CD14-positive monocyte (primary cell): ENCODE data around the gene ARMH3. TPM values are rescaled to one million over a fixed set of nuclear protein-coding genes. Genes with fewer than 3 reads are reported as not detected.

Experiments
- DNase-seq, 3 donors: peaks; one replicate each; pipeline ENCODE4 v3.0.0-alpha.2; 2011 to 2022
- H2AFZ ChIP-seq: 2 replicates; pipeline ENCODE4 v1.6.0; 2012; ENCODE audit warnings: mild to moderate bottlenecking, low read depth, low read length, inconsistent platforms; ENCODE audit not compliant: insufficient read depth, poor library complexity, severe bottlenecking
- H3K27ac ChIP-seq, 2 donors: 1 replicate in 1 of 2; 2 replicates in 1 of 2; pipeline ENCODE4 v1.5.1; 2012 to 2013; ENCODE audit warnings: low read length in 2 of 2, control low read depth in 1 of 2, inconsistent platforms in 1 of 2, low read depth in 1 of 2, mild to moderate bottlenecking in 1 of 2
- H3K27me3 ChIP-seq, 2 donors: one replicate each; pipeline versions ENCODE4 v1.6.0 to v1.6.1; 2011 to 2013; ENCODE audit warnings: low read length in 2 of 2; ENCODE audit not compliant: control insufficient read depth in 2 of 2, insufficient read depth in 2 of 2
- H3K36me3 ChIP-seq, 2 donors: replicated peaks in 1 of 2; 1 replicate in 1 of 2; 2 replicates in 1 of 2; pipeline versions ENCODE4 v1.5.1 to v1.6.1; 2012 to 2013; ENCODE audit warnings: low read length in 2 of 2, control low read depth in 1 of 2, inconsistent platforms in 1 of 2, mild to moderate bottlenecking in 1 of 2; ENCODE audit not compliant: insufficient read depth in 2 of 2, control insufficient read depth in 1 of 2
- H3K4me1 ChIP-seq, 2 donors: 1 replicate in 1 of 2; 2 replicates in 1 of 2; pipeline versions ENCODE4 v1.5.1 to v1.6.1; 2012 to 2013; ENCODE audit warnings: low read length in 2 of 2, control low read depth in 1 of 2, inconsistent platforms in 1 of 2, mild to moderate bottlenecking in 1 of 2, moderate library complexity in 1 of 2; ENCODE audit not compliant: insufficient read depth in 2 of 2, control insufficient read depth in 1 of 2
- H3K4me2 ChIP-seq: replicated peaks from 2 replicates; pipeline ENCODE3; 2012; ENCODE audit warnings: low read length, moderate library complexity, mild to moderate bottlenecking; ENCODE audit not compliant: poor library complexity, severe bottlenecking; ENCODE audit errors: extremely low read depth
- H3K4me3 ChIP-seq, 3 experiments: fragments of 200-600 bp in 1 of 3; sonication (generic) in 1 of 3; replicated peaks in 1 of 3; 1 replicate in 2 of 3; 2 replicates in 1 of 3; pipeline ENCODE4 v1.5.1; 2011 to 2013; ENCODE audit warnings: low read length in 3 of 3, mild to moderate bottlenecking in 3 of 3, control low read depth in 2 of 3, low read depth in 2 of 3, inconsistent platforms in 1 of 3, moderate library complexity in 1 of 3
- H3K79me2 ChIP-seq: 2 replicates; pipeline ENCODE4 v1.6.0; 2012; ENCODE audit warnings: mild to moderate bottlenecking, control low read depth, inconsistent platforms, low read length, moderate library complexity; ENCODE audit not compliant: insufficient read depth
- H3K9ac ChIP-seq: 2 replicates; pipeline ENCODE4 v1.6.0; 2017; ENCODE audit warnings: low read length, mild to moderate bottlenecking; ENCODE audit not compliant: insufficient read depth, poor library complexity, severe bottlenecking
- H3K9me3 ChIP-seq, 2 donors: replicated peaks in 1 of 2; 1 replicate in 1 of 2; 2 replicates in 1 of 2; pipeline versions ENCODE4 v1.5.1 to v1.6.1; 2012 to 2013; ENCODE audit warnings: low read length in 2 of 2, control low read depth in 1 of 2; ENCODE audit not compliant: control insufficient read depth in 1 of 2, insufficient read depth in 1 of 2
- H4K20me1 ChIP-seq: 2 replicates; pipeline ENCODE4 v1.6.0; 2012; ENCODE audit warnings: mild to moderate bottlenecking, low read length, control low read depth, moderate library complexity; ENCODE audit not compliant: insufficient read depth
- H3K27ac Mint-ChIP-seq, 7 donors: one replicate each; pipeline ENCODE4 v1.8.0; 2020; ENCODE audit warnings: mild to moderate bottlenecking in 7 of 7, mixed read lengths in 7 of 7, moderate library complexity in 6 of 7, inconsistent platforms in 2 of 7
- H3K27me3 Mint-ChIP-seq, 3 donors: one replicate each; pipeline ENCODE4 v1.8.0; 2021 to 2022; ENCODE audit warnings: low read depth in 3 of 3, mild to moderate bottlenecking in 3 of 3, mixed read lengths in 3 of 3, moderate library complexity in 3 of 3, inconsistent platforms in 1 of 3
- H3K36me3 Mint-ChIP-seq, 2 donors: one replicate each; pipeline ENCODE4 v1.8.0; 2020; ENCODE audit warnings: mixed read lengths in 2 of 2, inconsistent platforms in 1 of 2, mild to moderate bottlenecking in 1 of 2
- H3K4me1 Mint-ChIP-seq: one replicate; pipeline ENCODE4 v1.8.0; 2020; ENCODE audit warnings: mild to moderate bottlenecking, mixed read lengths
- H3K4me3 Mint-ChIP-seq, 2 donors: one replicate each; pipeline ENCODE4 v1.8.0; 2020; ENCODE audit warnings: mild to moderate bottlenecking in 2 of 2, mixed read lengths in 2 of 2, moderate library complexity in 1 of 2
- H3K9me3 Mint-ChIP-seq, 7 donors: one replicate each; pipeline ENCODE4 v1.8.0; 2020 to 2022; ENCODE audit warnings: mixed read lengths in 7 of 7, mild to moderate bottlenecking in 6 of 7, moderate library complexity in 6 of 7, inconsistent platforms in 2 of 7
- WGBS: methylation state at CpG from one replicate; pipeline ENCODE4 v1.1.5; 2013; ENCODE audit warnings: missing lambda C conversion rate; ENCODE audit not compliant: insufficient coverage; 5-methylcytosine and 5-hydroxymethylcytosine counted together
- intact Hi-C, 2 donors: fragments of 100-400 bp; cut with micrococcal nuclease; formaldehyde crosslinking; loops; one replicate each; pipeline versions ENCODE4 v1.15.0 to v1.15.1; 2023
- polyA plus RNA-seq, 3 donors: library from polyadenylated mRNA; depleted of rRNA in 1 of 3; unstranded in 2 of 3; stranded (reverse) in 1 of 3; fragments of 300-500 nt in 2 of 3; fragments of >200 nt in 1 of 3; fragmentation: Illumina TruSeq in 2 of 3; gene quantifications; 1 replicate in 2 of 3; 2 replicates in 1 of 3; pipeline ENCODE4 v1.2.3, GENCODE V29; 2012 to 2021
- TF ChIP-seq, protein P1 (sequence below): fragments of 200-600 bp; IDR thresholded peaks from one replicate; pipeline ENCODE4 v1.8.0; 2022; ENCODE audit warnings: antibody characterized with exemption, mild to moderate bottlenecking

ARMH3 gene
- polyA plus RNA-seq, 3 donors = 20.4 to 26.3 (median 22.1) TPM

GRCh38 chr10:101832325-101832771, 223.6 kb downstream of the ARMH3 start:
- peaks cover 0 to 4% of the 10 kb centered on the region in 2 donors for H3K36me3 ChIP-seq
- no peak overlapping the region for H3K27ac ChIP-seq
- Mint-ChIP-seq H3K36me3 (peaks cover under 1 to 8% of the 10 kb centered on the region in 2 donors), H3K9me3 (no peaks in the 10 kb centered on the region), H3K27ac (no peak overlapping the region), H3K4me1 (peaks cover 60% of the 10 kb centered on the region), H3K27me3 (peaks cover 0 to 2% (median 0%) of the 10 kb centered on the region in 3 donors), H3K4me3 (no peak overlapping the region)
- H3K4me3 ChIP-seq = no peak overlapping the region
- intact Hi-C loops = loop anchor here in 1 of 2 donors (5.0 kb wide), 1 partner anchor 320 kb away; the partner anchor contains the start of gene NOLC1
- no peak overlapping the region for H2AFZ ChIP-seq
- no peaks in the 10 kb centered on the region for H3K79me2 ChIP-seq
- peaks cover 32% of the 10 kb centered on the region for H4K20me1 ChIP-seq
- no peak for DNase-seq
- TF ChIP-seq, protein P1, sequence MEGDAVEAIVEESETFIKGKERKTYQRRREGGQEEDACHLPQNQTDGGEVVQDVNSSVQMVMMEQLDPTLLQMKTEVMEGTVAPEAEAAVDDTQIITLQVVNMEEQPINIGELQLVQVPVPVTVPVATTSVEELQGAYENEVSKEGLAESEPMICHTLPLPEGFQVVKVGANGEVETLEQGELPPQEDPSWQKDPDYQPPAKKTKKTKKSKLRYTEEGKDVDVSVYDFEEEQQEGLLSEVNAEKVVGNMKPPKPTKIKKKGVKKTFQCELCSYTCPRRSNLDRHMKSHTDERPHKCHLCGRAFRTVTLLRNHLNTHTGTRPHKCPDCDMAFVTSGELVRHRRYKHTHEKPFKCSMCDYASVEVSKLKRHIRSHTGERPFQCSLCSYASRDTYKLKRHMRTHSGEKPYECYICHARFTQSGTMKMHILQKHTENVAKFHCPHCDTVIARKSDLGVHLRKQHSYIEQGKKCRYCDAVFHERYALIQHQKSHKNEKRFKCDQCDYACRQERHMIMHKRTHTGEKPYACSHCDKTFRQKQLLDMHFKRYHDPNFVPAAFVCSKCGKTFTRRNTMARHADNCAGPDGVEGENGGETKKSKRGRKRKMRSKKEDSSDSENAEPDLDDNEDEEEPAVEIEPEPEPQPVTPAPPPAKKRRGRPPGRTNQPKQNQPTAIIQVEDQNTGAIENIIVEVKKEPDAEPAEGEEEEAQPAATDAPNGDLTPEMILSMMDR = no peak
- H3K4me2 ChIP-seq = no peak overlapping the region
- H3K9me3 ChIP-seq = no peaks in the 10 kb centered on the region
- WGBS = no CpG with 5 or more reads among the region's 4 CpGs
- H3K27me3 ChIP-seq = no peaks in the 10 kb centered on the region
- no peak overlapping the region for H3K9ac ChIP-seq
- peaks cover 55 to 59% of the 10 kb centered on the region in 2 donors for H3K4me1 ChIP-seq

DNA sequence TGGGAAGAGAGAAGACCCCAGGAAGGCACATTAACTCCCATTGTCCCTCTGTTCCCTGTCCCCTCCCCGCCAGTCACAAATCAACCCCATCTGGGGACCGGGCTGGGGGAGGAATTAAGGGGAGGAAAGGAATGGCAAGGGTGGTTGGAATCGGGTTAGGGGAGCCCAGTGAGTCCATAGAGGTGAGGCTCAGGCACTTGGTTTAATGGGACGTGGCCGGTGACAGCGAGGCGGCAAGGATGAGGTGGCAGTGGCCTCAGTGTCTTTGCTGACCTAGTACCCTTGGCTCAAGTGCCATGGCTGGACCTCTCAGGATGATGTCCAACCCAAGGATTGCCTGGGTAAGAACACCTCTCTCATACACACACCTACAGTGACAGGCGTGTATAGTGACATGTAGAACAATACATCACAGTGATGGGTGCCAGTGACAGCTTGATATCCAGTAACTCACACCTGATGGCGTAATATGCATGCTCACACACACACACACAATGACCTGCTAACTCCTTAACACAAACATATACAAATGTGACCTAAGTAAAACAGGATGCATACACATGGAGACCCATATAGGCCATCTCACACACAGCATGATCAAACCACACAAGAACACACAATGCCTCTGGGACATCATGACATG, 224.7 kb downstream of the ARMH3 start:
- peak overlapping the region; percentile 66 to 92 (median 86) for H3K27ac Mint-ChIP-seq
- H2AFZ ChIP-seq = peak overlapping the region; percentile 52
- peak overlapping the region; percentile 69 to 90 for H3K4me3 Mint-ChIP-seq
- H3K9me3 ChIP-seq = no peaks in the 10 kb centered on the region
- peak overlapping the region; percentile 44 to 86 for H3K27ac ChIP-seq
- 61% methylated on average over 5 of the region's 9 CpGs for WGBS
- H3K27me3 Mint-ChIP-seq = peaks cover 0 to 2% (median 0%) of the 10 kb centered on the region in 3 donors
- H3K79me2 ChIP-seq = no peaks in the 10 kb centered on the region
- DNase-seq = peak in 1 of 3 donors; percentile 49
- H3K9ac ChIP-seq = peak overlapping the region; percentile 67
- H3K4me1 ChIP-seq = peaks cover 55 to 59% of the 10 kb centered on the region in 2 donors
- H4K20me1 ChIP-seq = peaks cover 32% of the 10 kb centered on the region
- H3K27me3 ChIP-seq = no peaks in the 10 kb centered on the region
- H3K9me3 Mint-ChIP-seq = no peaks in the 10 kb centered on the region
- H3K36me3 Mint-ChIP-seq = peaks cover 4 to 11% of the 10 kb centered on the region in 2 donors
- H3K4me2 ChIP-seq = peak overlapping the region; percentile 89
- peaks cover 0 to 9% of the 10 kb centered on the region in 2 donors for H3K36me3 ChIP-seq
- H3K4me1 Mint-ChIP-seq = peaks cover 59% of the 10 kb centered on the region
- H3K4me3 ChIP-seq = peak overlapping the region; percentile 43 to 76 (median 46)
- TF ChIP-seq, protein P1 = no peak
- intact Hi-C loops = loop anchor here in 1 of 2 donors (5.0 kb wide), 1 partner anchor 321 kb away; the partner anchor contains the start of gene NOLC1
